Mesendoderm (in vitro differentiated cells): Measurements from ENCODE around the gene ASTN2.
A peak's percentile ranks its signal among the peaks of the same experiment; 100 is the strongest.

Experiments
- DNase-seq: peaks from one replicate; pipeline ENCODE4 v3.0.0; 2013
- H2AK5ac ChIP-seq: 2 replicates; pipeline ENCODE4 v1.6.1; 2013; ENCODE audit warnings: low read length, inconsistent platforms
- H2BK120ac ChIP-seq: 2 replicates; pipeline ENCODE4 v1.6.1; 2013; ENCODE audit warnings: low read depth, mild to moderate bottlenecking, low read length, moderate library complexity, mixed read lengths
- H2BK15ac ChIP-seq: replicated peaks from 2 replicates; pipeline ENCODE4 v1.6.1; 2013; ENCODE audit warnings: low read depth, mild to moderate bottlenecking, moderate library complexity
- H2BK5ac ChIP-seq: 2 replicates; pipeline ENCODE4 v1.6.1; 2013; ENCODE audit warnings: low read length, inconsistent platforms
- H3K18ac ChIP-seq: 2 replicates; pipeline ENCODE4 v1.6.1; 2013; ENCODE audit warnings: mild to moderate bottlenecking, low read length, mixed read lengths
- H3K23ac ChIP-seq: one replicate; pipeline ENCODE4 v1.6.1; 2013; ENCODE audit warnings: low read length
- H3K27ac ChIP-seq: 2 replicates; pipeline ENCODE4 v1.5.1; 2013; ENCODE audit warnings: low read depth, mild to moderate bottlenecking, inconsistent platforms, low read length, moderate library complexity
- H3K27me3 ChIP-seq: 2 replicates; pipeline ENCODE4 v1.6.1; 2013; ENCODE audit warnings: low read length, control low read depth, mild to moderate bottlenecking, inconsistent platforms; ENCODE audit not compliant: insufficient read depth, poor library complexity
- H3K36me3 ChIP-seq: 2 replicates; pipeline ENCODE4 v1.6.1; 2013; ENCODE audit warnings: low read length, inconsistent platforms; ENCODE audit not compliant: control insufficient read depth, insufficient read depth
- H3K4ac ChIP-seq: one replicate; pipeline ENCODE4 v1.6.1; 2013; ENCODE audit warnings: low read depth, mild to moderate bottlenecking, low read length, moderate library complexity
- H3K4me1 ChIP-seq: 2 replicates; pipeline ENCODE4 v1.6.1; 2013; ENCODE audit warnings: low read depth, low read length, inconsistent platforms; ENCODE audit not compliant: control insufficient read depth
- H3K4me2 ChIP-seq: 2 replicates; pipeline ENCODE4 v1.6.1; 2013; ENCODE audit warnings: low read length
- H3K4me3 ChIP-seq: 2 replicates; pipeline ENCODE4 v1.5.1; 2013; ENCODE audit warnings: mild to moderate bottlenecking, low read length
- H3K56ac ChIP-seq: one replicate; pipeline ENCODE4 v1.6.1; 2013; ENCODE audit warnings: low read length
- H3K79me1 ChIP-seq: 2 replicates; pipeline ENCODE4 v1.6.1; 2013; ENCODE audit warnings: low read length, inconsistent platforms
- H3K79me2 ChIP-seq: 2 replicates; pipeline ENCODE4 v1.6.1; 2013; ENCODE audit warnings: mild to moderate bottlenecking, low read length; ENCODE audit not compliant: control insufficient read depth, insufficient read depth
- H3K9ac ChIP-seq: 2 replicates; pipeline ENCODE4 v1.6.1; 2013; ENCODE audit warnings: low read length, inconsistent platforms
- H4K5ac ChIP-seq: one replicate; pipeline ENCODE4 v1.6.1; 2013; ENCODE audit warnings: low read length
- H4K8ac ChIP-seq: one replicate; pipeline ENCODE4 v1.6.1; 2013; ENCODE audit warnings: low read depth, mild to moderate bottlenecking, control low read depth, low read length, moderate library complexity
- WGBS: extraction: QIAGEN DNeasy Blood & Tissue Kit; methylation state at CpG from one replicate; pipeline ENCODE4 v1.1.7; 2013; ENCODE audit warnings: low lambda C conversion rate, missing lambda C conversion rate; ENCODE audit not compliant: insufficient coverage; ENCODE audit errors: extremely low coverage; 5-methylcytosine and 5-hydroxymethylcytosine counted together

Gene ASTN2

DNA sequence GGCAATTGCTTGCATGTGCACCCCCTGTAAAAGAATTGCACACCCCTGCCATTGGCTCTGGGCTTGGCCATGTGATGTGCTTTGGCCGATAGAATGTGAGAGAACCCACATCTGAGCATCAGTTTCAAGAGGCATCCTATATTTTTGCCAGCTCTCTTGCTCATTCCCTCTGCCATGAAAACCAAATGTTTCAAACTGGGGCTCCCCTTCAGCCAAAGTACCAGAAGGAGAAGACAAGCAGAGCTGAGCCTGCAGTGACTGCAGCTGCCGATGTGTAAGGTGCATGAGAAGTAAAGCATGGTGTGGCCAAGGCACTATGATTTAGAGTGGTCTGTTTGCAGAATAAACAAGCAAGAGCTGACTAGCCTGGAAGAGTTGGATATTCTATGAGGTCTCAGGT lies 132.3 kb downstream of the ASTN2 start:
- Histone ChIP-seq H3K18ac (no peak overlapping the region), H2BK5ac (no peak overlapping the region), H3K4me1 (peaks cover 2% of the 10 kb centered on the region), H3K36me3 (no peaks in the 10 kb centered on the region), H3K9ac (no peak overlapping the region), H2BK120ac (no peak overlapping the region), H2AK5ac (no peak overlapping the region), H3K4ac (no peak overlapping the region), H4K8ac (no peak overlapping the region), H3K56ac (no peak overlapping the region), H3K79me1 (no peaks in the 10 kb centered on the region), H3K4me2 (no peak overlapping the region), H2BK15ac (no peak overlapping the region), H3K27me3 (no peaks in the 10 kb centered on the region), H3K4me3 (no peak overlapping the region), H3K23ac (no peak overlapping the region), H3K27ac (no peak overlapping the region), H3K79me2 (no peaks in the 10 kb centered on the region), H4K5ac (no peak overlapping the region)
- no CpG with 5 or more reads among the region's 2 CpGs for WGBS
- no peak for DNase-seq

DNA sequence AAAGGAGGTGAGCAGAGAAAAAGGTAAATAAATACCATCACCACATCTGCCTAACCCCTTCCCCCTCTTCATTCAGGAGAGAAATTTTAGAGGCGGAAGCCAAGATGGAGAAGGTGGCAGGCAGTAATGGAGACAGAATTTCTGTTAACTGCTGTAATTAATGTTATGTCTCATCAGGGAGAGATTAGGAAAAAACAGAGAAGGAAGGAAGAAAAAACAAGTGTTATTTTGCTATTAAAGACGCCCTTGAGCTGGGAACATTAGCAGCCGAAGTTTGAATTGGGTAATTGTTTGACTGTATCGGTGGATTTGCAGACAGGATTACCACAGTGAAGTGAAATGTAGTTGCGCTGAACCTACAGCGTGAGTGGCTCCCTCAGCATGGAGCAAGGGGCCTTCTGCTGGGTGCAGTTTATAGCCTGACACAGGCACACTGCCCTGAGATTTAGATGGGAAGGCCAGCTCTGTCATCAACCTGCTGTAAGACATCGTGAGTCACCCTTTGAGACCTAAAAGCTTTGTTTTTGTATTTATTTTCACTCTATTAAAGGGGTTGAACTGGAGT lies 136.3 kb downstream of the ASTN2 start:
- H2AK5ac ChIP-seq = no peak overlapping the region
- no peak overlapping the region for H3K18ac ChIP-seq
- H4K5ac ChIP-seq = no peak overlapping the region
- H3K4me2 ChIP-seq = no peak overlapping the region
- no peaks in the 10 kb centered on the region for H3K36me3 ChIP-seq
- no peak overlapping the region for H4K8ac ChIP-seq
- WGBS = no CpG with 5 or more reads among the region's 7 CpGs
- H3K9ac ChIP-seq = no peak overlapping the region
- H3K4me3 ChIP-seq = no peak overlapping the region
- no peaks in the 10 kb centered on the region for H3K27me3 ChIP-seq
- H3K4me1 ChIP-seq = peaks cover 2% of the 10 kb centered on the region
- no peak overlapping the region for H2BK5ac ChIP-seq
- no peak overlapping the region for H2BK15ac ChIP-seq
- H3K4ac ChIP-seq = no peak overlapping the region
- no peaks in the 10 kb centered on the region for H3K79me2 ChIP-seq
- no peak overlapping the region for H3K56ac ChIP-seq
- no peak overlapping the region for H2BK120ac ChIP-seq
- no peak overlapping the region for H3K23ac ChIP-seq
- no peaks in the 10 kb centered on the region for H3K79me1 ChIP-seq
- DNase-seq = no peak
- H3K27ac ChIP-seq = no peak overlapping the region

DNA sequence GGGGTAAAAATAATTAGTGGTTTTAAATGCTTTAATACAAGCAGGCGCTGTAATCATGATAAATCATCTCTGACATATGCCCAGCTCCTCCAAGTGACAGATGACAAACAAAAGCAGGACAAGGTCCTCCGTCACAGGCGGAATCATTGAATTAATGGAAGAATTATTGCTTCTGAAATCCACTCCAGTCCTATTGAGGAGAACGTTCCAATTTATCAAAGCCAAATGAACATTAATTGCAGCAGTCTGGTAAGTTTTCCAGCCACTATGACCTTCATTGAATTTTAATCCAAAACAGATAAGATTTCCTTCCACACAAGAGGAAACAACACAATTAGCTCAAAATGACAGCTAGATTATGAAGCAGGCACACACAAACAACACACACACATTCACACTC lies 136.8 kb downstream of the ASTN2 start:
- Histone ChIP-seq H4K5ac (no peak overlapping the region), H2BK120ac (no peak overlapping the region), H3K36me3 (no peaks in the 10 kb centered on the region), H2AK5ac (no peak overlapping the region), H3K23ac (no peak overlapping the region), H2BK5ac (no peak overlapping the region), H3K4ac (no peak overlapping the region), H3K79me1 (no peaks in the 10 kb centered on the region), H3K4me3 (no peak overlapping the region), H3K79me2 (no peaks in the 10 kb centered on the region), H3K4me2 (no peak overlapping the region), H3K56ac (no peak overlapping the region), H3K27me3 (no peaks in the 10 kb centered on the region), H4K8ac (no peak overlapping the region), H3K4me1 (peaks cover 2% of the 10 kb centered on the region), H2BK15ac (no peak overlapping the region), H3K18ac (no peak overlapping the region), H3K9ac (no peak overlapping the region), H3K27ac (no peak overlapping the region)
- no peak for DNase-seq
- WGBS = no CpG with 5 or more reads among the region's 4 CpGs

DNA sequence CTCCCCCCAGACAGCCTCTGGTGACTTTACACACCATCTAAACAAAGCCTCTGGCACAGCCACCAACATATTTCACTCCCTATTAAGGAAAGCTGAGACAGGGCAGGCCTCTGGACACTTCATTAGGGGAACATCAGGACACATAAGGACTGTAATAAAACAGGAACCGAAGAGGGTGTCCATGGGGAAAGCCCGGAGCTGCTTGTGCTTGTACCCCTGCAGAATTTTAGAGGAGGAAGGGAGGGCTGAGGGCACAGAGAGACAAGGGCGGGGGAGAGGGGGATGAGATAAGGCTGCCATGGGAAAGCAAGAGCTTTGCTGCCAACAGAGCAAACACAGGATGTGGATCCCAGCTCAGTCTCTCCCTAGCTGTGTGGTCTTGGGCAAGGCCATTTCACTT lies 138.4 kb downstream of the ASTN2 start:
- Histone ChIP-seq H3K18ac (no peak overlapping the region), H2BK5ac (no peak overlapping the region), H3K4ac (no peak overlapping the region), H3K79me2 (no peaks in the 10 kb centered on the region), H3K36me3 (no peaks in the 10 kb centered on the region), H3K4me2 (no peak overlapping the region), H3K79me1 (no peaks in the 10 kb centered on the region), H2AK5ac (no peak overlapping the region), H3K27ac (no peak overlapping the region), H3K56ac (no peak overlapping the region), H4K5ac (no peak overlapping the region), H3K27me3 (no peaks in the 10 kb centered on the region), H2BK120ac (no peak overlapping the region), H3K4me3 (no peak overlapping the region), H3K23ac (no peak overlapping the region), H3K9ac (no peak overlapping the region), H4K8ac (no peak overlapping the region), H2BK15ac (no peak overlapping the region), H3K4me1 (peaks cover 2% of the 10 kb centered on the region)
- no CpG with 5 or more reads among the region's 3 CpGs for WGBS
- DNase-seq = peak; percentile 30

DNA sequence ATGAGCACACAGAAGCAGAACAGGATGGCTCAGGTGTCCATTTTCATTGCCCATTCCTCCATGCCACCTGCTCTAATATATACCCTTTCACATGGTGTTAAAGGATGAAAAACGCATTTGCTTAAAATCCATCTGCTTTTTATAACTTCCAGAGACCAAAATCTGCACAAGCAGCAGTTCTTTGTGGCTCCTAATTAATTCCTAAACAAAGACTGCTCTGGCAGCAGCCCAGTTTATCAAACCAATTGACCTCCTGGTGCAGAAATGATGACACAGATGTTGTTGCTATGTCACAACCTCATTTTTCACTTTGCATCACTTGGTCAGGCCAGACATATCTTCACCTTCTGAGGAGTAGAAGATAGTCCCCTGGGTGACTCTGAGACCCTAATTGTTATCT lies 141.2 kb downstream of the ASTN2 start:
- Histone ChIP-seq H4K5ac (no peak overlapping the region), H3K27me3 (peaks cover 3% of the 10 kb centered on the region), H3K18ac (no peak overlapping the region), H4K8ac (no peak overlapping the region), H2BK5ac (no peak overlapping the region), H3K36me3 (no peaks in the 10 kb centered on the region), H3K4me3 (no peak overlapping the region), H3K4me2 (no peak overlapping the region), H3K9ac (no peak overlapping the region), H3K79me2 (no peaks in the 10 kb centered on the region), H2BK15ac (no peak overlapping the region), H3K4me1 (peaks cover under 1% of the 10 kb centered on the region), H3K56ac (no peak overlapping the region), H2BK120ac (no peak overlapping the region), H3K23ac (no peak overlapping the region), H2AK5ac (no peak overlapping the region), H3K79me1 (no peaks in the 10 kb centered on the region), H3K27ac (no peak overlapping the region), H3K4ac (no peak overlapping the region)
- no peak for DNase-seq
- no CpG with 5 or more reads among the region's 1 CpG for WGBS

DNA sequence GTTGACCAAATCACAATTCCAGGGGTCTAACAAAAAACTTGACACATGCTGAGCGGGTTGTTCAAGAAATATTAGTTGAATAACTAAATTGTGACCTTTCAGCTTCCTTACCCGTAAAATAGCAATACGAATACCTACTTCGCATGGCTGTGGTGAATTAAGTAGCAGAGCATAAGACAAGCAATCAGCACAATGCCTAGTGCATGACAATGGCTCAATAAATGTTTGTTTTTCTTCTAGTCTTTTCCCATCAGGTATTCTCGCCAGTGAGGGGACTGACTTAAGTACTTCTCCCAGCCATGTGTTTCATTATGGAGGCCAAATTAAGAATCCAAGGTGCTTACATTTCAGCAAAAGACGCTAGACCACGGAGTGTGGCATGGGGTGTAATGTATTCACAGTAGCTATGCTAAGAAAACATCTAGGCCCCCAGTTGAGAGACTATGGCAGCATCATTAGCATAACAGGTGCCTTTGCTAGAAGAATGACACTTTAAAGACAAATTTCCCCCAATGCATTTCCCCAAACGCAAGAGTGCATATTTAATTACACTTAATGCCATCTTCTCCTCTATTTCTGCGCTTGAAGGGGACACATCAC lies 145.9 kb downstream of the ASTN2 start:
- no peak overlapping the region for H3K27ac ChIP-seq
- no peak overlapping the region for H2AK5ac ChIP-seq
- H3K79me1 ChIP-seq = no peaks in the 10 kb centered on the region
- H3K4me2 ChIP-seq = no peak overlapping the region
- H3K9ac ChIP-seq = no peak overlapping the region
- H3K27me3 ChIP-seq = peaks cover 3% of the 10 kb centered on the region
- WGBS = no CpG with 5 or more reads among the region's 9 CpGs
- no peaks in the 10 kb centered on the region for H3K4me1 ChIP-seq
- H4K8ac ChIP-seq = no peak overlapping the region
- no peak overlapping the region for H3K56ac ChIP-seq
- no peak overlapping the region for H4K5ac ChIP-seq
- H3K23ac ChIP-seq = no peak overlapping the region
- no peak overlapping the region for H3K4ac ChIP-seq
- H3K18ac ChIP-seq = no peak overlapping the region
- H3K4me3 ChIP-seq = no peak overlapping the region
- no peak overlapping the region for H2BK120ac ChIP-seq
- H2BK5ac ChIP-seq = no peak overlapping the region
- H3K36me3 ChIP-seq = no peaks in the 10 kb centered on the region
- no peak overlapping the region for H2BK15ac ChIP-seq
- no peaks in the 10 kb centered on the region for H3K79me2 ChIP-seq
- DNase-seq = no peak
